HuH-7 (cell line): ENCODE results near the gene RINL.

ENCODE experiments used
- DNase-seq: peaks from one replicate; pipeline ENCODE4 v3.0.0; 2011; ENCODE audit warnings: low spot score

RINL gene

GRCh38 chr19:38877781-38878574 is at the start of gene RINL:
TSS of gene RINL (minus strand) at chr19:38878275. CDS start at chr19:38876742, 1,533 bp downstream.
- DNase-seq = no peak

- no peak for DNase-seq
Measured at GRCh38 chr19:38924388-38924787, 46.3 kb upstream of the RINL start.

GRCh38 chr19:38922482-38922881 is 44.4 kb upstream of the RINL start:
- DNase-seq = no peak

- no peak for DNase-seq
Measured at GRCh38 chr19:38921420-38922274, 43.6 kb upstream of the RINL start.

- DNase-seq = peak; percentile 3
Measured at GRCh38 chr19:38920602-38921419, 42.7 kb upstream of the RINL start.

- DNase-seq = peak; percentile 1
Measured at GRCh38 chr19:38919837-38920601, 41.9 kb upstream of the RINL start.

- DNase-seq = no peak
Measured at GRCh38 chr19:38918526-38918925, 40.5 kb upstream of the RINL start.

GRCh38 chr19:38917921-38918491 is 39.9 kb upstream of the RINL start:
- DNase-seq = peak; percentile 93

GRCh38 chr19:38917516-38917915 is 39.4 kb upstream of the RINL start:
- no peak for DNase-seq

- no peak for DNase-seq
Measured at GRCh38 chr19:38915329-38916321, 37.5 kb upstream of the RINL start.

GRCh38 chr19:38913958-38914357 is 35.9 kb upstream of the RINL start:
- DNase-seq = no peak

- no peak for DNase-seq
Measured at GRCh38 chr19:38912600-38913514, 34.8 kb upstream of the RINL start.

GRCh38 chr19:38911388-38912001 is 33.4 kb upstream of the RINL start:
- DNase-seq = no peak

- DNase-seq = no peak
Measured at GRCh38 chr19:38910488-38910887, 32.4 kb upstream of the RINL start.

- no peak for DNase-seq
Measured at GRCh38 chr19:38908911-38909310, 30.8 kb upstream of the RINL start.

- no peak for DNase-seq
Measured at GRCh38 chr19:38907670-38908069, 29.6 kb upstream of the RINL start.

GRCh38 chr19:38907227-38907626 is 29.2 kb upstream of the RINL start:
- DNase-seq = no peak

GRCh38 chr19:38905620-38906019 is 27.5 kb upstream of the RINL start:
- DNase-seq = no peak
